ENCODE results near the gene TUBA4A. TPM values are rescaled to one million over a fixed set of nuclear protein-coding genes. Genes with fewer than 3 reads are reported as not detected.

The TUBA4A gene
- total RNA-seq, 1 donor from 2014 or later = 122 TPM

- H3K4me3 ChIP-seq = no peak overlapping the region
- no peaks in the 10 kb centered on the region for H3K27me3 ChIP-seq
- no peak for DNase-seq (ENCODE audit: extremely low spot score in 2 of 2)
- H3K36me3 ChIP-seq = no peaks in the 10 kb centered on the region
- no peak overlapping the region for H3K27ac ChIP-seq
- no peak for TF ChIP-seq POLR2A (IDR thresholded peaks at IDR 0.05)
- TF ChIP-seq, protein P1, sequence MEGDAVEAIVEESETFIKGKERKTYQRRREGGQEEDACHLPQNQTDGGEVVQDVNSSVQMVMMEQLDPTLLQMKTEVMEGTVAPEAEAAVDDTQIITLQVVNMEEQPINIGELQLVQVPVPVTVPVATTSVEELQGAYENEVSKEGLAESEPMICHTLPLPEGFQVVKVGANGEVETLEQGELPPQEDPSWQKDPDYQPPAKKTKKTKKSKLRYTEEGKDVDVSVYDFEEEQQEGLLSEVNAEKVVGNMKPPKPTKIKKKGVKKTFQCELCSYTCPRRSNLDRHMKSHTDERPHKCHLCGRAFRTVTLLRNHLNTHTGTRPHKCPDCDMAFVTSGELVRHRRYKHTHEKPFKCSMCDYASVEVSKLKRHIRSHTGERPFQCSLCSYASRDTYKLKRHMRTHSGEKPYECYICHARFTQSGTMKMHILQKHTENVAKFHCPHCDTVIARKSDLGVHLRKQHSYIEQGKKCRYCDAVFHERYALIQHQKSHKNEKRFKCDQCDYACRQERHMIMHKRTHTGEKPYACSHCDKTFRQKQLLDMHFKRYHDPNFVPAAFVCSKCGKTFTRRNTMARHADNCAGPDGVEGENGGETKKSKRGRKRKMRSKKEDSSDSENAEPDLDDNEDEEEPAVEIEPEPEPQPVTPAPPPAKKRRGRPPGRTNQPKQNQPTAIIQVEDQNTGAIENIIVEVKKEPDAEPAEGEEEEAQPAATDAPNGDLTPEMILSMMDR (IDR thresholded peaks at IDR 0.05) = no peak
- no peak for TF ChIP-seq POLR2AphosphoS5 (IDR thresholded peaks at IDR 0.05; ENCODE audit: insufficient read depth in 1 of 2, low read depth in 1 of 2)
- H3K4me1 ChIP-seq = no peaks in the 10 kb centered on the region
- intact Hi-C loops (cut with DNase I) = no loop called here
- no peaks in the 10 kb centered on the region for H3K9me3 ChIP-seq
Observed at GRCh38 chr2:219270055-219270372, 16.3 kb upstream of the TUBA4A start.

- H3K27ac ChIP-seq = no peak overlapping the region
- H3K4me3 ChIP-seq = no peak overlapping the region
- no peaks in the 10 kb centered on the region for H3K36me3 ChIP-seq
- no peaks in the 10 kb centered on the region for H3K27me3 ChIP-seq
- no peaks in the 10 kb centered on the region for H3K4me1 ChIP-seq
- DNase-seq (ENCODE audit: extremely low spot score in 2 of 2) = no peak
- TF ChIP-seq, protein P1 (IDR thresholded peaks at IDR 0.05) = no peak
- TF ChIP-seq POLR2A (IDR thresholded peaks at IDR 0.05) (no peak), POLR2AphosphoS5 (IDR thresholded peaks at IDR 0.05; ENCODE audit: insufficient read depth in 1 of 2, low read depth in 1 of 2) (no peak)
- H3K9me3 ChIP-seq = no peaks in the 10 kb centered on the region
- intact Hi-C loops (cut with DNase I) = no loop called here
Observed at GRCh38 chr2:219269362-219270054, 15.8 kb upstream of the TUBA4A start.

- no peak overlapping the region for H3K27ac ChIP-seq
- H3K27me3 ChIP-seq = no peaks in the 10 kb centered on the region
- H3K9me3 ChIP-seq = no peaks in the 10 kb centered on the region
- intact Hi-C loops (cut with DNase I) = no loop called here
- H3K36me3 ChIP-seq = no peaks in the 10 kb centered on the region
- DNase-seq (ENCODE audit: extremely low spot score in 2 of 2) = no peak
- H3K4me1 ChIP-seq = no peaks in the 10 kb centered on the region
- TF ChIP-seq POLR2A (IDR thresholded peaks at IDR 0.05) (no peak), POLR2AphosphoS5 (IDR thresholded peaks at IDR 0.05; ENCODE audit: insufficient read depth in 1 of 2, low read depth in 1 of 2) (no peak)
- TF ChIP-seq, protein P1 (IDR thresholded peaks at IDR 0.05) = no peak
- no peak overlapping the region for H3K4me3 ChIP-seq
Observed at GRCh38 chr2:219268294-219268693, 14.6 kb upstream of the TUBA4A start.

GRCh38 chr2:219266886-219267285 lies 13.2 kb upstream of the TUBA4A start:
- Histone ChIP-seq H3K4me1 (no peaks in the 10 kb centered on the region), H3K27ac (no peak overlapping the region), H3K36me3 (no peaks in the 10 kb centered on the region), H3K4me3 (no peak overlapping the region), H3K27me3 (no peaks in the 10 kb centered on the region), H3K9me3 (no peaks in the 10 kb centered on the region)
- no peak for TF ChIP-seq POLR2A (IDR thresholded peaks at IDR 0.05)
- TF ChIP-seq, protein P1 (IDR thresholded peaks at IDR 0.05) = no peak
- no peak for TF ChIP-seq POLR2AphosphoS5 (IDR thresholded peaks at IDR 0.05; ENCODE audit: insufficient read depth in 1 of 2, low read depth in 1 of 2)
- intact Hi-C loops (cut with DNase I) = no loop called here
- DNase-seq (ENCODE audit: extremely low spot score in 2 of 2) = no peak

- DNase-seq (ENCODE audit: extremely low spot score in 2 of 2) = no peak
- Histone ChIP-seq H3K27ac (no peak overlapping the region), H3K36me3 (no peaks in the 10 kb centered on the region), H3K9me3 (no peaks in the 10 kb centered on the region), H3K27me3 (no peaks in the 10 kb centered on the region), H3K4me3 (no peak overlapping the region), H3K4me1 (no peaks in the 10 kb centered on the region)
- TF ChIP-seq POLR2A (IDR thresholded peaks at IDR 0.05) (no peak), POLR2AphosphoS5 (IDR thresholded peaks at IDR 0.05; ENCODE audit: insufficient read depth in 1 of 2, low read depth in 1 of 2) (no peak)
- TF ChIP-seq, protein P1 (IDR thresholded peaks at IDR 0.05) = no peak
- intact Hi-C loops (cut with DNase I) = no loop called here
Observed at GRCh38 chr2:219266232-219266631, 12.5 kb upstream of the TUBA4A start.

Measured in vagina (tissue), 2 donors.